GM19240 (cell line): ENCODE results near the gene MFSD6.
A peak's percentile ranks its signal among the peaks of the same experiment; 100 is the strongest.
"Not testable (repeated sequence)": the region's sequence is repeated elsewhere in the genome, so short reads cannot be mapped to it uniquely, and the experiment has no call there.

Experiments
- DNase-seq: peaks from one replicate; pipeline ENCODE4 v3.0.0; 2011; ENCODE audit warnings: low spot score; ENCODE audit not compliant: insufficient read length

The MFSD6 gene

DNA sequence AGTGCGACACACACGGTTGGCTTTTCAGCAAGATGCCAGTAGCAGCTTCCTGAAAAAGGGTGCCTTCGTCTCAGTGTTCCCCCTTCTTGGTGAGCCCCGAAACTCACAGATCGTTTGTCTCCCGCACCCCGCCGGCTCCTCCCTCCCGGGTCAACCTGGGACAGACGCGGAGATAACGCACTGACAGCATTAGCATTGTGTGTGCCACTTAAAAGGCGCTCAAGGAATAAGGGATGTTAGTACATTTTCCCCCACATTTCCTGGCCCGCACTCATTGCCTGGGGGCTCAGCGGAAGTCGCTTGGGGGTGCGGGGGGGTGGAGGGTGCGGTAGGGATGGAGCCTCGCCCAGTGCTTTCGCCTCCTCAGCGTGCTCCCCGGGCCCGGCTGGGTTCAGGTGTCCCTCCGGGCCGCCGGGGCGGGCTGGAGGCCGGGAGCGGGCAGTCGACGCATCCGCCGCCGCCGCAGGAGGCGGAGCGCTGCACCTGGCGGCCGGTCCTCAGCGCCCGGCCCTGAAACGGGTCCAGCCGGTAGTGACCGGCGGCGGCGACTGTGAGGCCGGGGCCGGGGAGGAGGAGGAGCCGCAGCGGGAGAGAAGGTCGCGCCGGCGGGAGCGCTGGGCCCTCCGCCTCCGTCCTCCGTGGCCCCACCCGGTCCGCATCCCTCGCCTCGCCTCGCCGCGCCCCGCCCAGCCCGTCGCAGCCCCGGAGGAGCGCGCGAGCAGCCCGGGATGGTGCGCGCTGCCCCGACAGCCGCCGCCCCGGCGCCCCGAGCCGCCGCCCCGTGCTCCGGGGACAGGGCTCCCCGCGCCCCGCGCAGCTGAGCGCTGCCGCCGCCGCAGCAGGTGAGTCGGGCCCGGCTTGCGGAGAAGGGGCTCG, at the start of gene MFSD6:
Gene MFSD6, plus strand, starts transcription at position 694 of the 876 bp plus-strand sequence. CDS start 27,675 bp downstream, outside the sequence.
- DNase-seq, result peak; percentile 22

DNA sequence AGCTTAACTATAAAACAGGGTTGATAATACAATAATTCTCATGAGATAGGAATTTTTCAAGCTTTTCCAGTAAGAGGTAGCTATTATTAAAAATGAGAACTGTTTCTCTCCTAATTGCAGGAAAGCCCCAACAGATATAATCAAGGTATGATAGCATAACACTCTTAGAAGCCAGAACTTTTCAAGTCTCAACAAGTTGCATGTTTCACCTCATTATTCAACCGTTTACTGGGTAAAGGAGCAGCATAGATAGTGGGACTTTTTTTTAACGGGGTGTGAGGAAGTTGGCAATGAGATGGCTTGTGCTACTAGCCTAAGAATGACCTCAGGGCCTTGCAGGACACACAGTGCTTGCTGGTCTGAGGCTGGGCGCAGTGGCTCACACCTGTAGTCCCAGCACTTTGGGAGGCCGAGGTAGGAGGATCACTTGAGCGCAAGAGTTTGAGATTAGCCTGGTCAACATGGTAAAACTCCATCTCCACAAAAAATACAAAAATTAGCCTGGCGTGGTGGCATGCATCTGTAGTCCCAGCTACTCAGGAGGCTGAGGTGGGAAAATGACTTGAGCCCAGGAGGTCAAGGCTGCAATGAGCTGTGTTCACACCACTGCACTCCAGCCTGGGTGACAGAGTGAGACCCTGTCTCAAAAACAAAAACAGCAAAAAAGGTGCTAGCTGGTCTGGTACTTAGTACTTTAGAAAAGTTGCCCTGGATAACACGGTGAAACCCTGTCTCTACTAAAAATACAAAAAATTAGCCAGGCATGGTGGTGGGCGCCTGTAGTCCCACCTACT, 49.3 kb upstream of the MFSD6 start:
- not testable (repeated sequence) for DNase-seq

DNA sequence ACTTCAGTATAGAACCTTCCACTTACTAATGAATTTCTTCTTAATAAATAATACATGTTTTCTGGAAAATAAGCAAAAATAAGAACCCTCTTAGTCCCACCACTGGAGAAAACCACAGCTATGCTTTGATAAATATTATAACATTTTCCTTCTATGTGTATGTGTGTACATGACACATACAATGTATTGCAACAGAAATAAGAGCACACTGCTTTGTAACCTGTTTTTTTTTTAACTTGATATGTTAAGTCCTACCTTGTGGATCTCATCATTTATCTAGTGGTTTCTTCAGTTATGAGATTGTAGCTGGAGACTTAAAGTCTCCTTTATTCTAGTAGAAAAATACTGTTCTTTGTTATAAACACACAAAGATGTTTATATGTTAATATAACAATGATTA, 47.6 kb upstream of the MFSD6 start:
- DNase-seq, result no peak

DNA sequence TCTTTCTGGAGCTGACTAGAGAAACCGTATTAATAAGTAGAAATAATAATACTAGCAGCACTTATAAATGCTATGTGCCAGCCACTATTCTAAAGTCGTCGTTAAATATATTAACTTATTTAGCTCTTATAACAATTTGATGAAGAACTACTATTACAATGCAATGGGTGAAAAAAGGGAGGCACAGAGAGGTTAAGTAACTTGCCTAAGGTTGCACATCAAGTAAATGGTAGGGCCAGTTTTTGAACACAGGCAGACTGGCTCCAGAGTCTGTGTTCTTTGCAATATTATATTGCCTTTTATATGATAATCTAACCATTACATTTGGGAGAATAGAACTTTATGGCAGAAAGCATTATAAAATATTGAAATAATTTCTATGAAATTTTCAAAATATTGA, 47.2 kb upstream of the MFSD6 start:
- DNase-seq, result no peak

DNA sequence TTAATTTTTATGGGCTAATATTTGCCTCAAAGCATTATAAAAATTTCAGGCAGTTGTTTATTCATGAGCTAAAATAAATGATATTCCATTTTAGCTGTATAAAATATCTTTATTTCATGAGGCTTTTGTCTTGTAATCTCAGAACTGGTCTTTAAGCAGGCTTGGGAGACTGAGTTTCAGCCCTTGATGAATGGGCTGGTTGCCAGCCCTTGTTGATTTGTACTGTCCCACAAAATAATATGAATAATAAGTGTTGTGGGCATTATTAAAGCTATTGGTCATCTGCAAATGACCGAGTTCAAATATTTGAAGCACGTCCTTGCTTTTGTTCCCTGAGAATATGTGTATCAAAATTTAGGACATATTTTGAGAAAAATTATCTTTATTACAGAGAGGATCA, 46.6 kb upstream of the MFSD6 start:
- no peak for DNase-seq

DNA sequence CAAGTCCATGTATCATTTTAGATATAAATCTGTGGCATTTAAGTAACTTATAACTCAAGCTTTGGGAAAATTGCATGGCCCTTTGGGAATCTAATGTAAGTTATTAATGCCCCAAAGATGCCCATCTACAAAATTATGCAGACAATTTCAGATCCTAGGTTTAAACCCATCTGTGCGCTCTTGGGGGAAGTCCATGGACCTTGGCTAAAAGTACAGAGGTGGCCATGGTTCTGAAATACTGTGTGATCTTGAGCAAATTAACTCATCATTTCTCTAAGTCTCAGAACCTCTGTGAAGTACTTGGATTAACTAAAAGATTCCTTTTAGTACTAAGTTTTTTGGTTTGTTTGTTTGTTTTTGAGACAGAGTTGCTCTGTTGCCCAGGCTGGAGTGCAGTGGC, 45.3 kb upstream of the MFSD6 start:
- no peak for DNase-seq

DNA sequence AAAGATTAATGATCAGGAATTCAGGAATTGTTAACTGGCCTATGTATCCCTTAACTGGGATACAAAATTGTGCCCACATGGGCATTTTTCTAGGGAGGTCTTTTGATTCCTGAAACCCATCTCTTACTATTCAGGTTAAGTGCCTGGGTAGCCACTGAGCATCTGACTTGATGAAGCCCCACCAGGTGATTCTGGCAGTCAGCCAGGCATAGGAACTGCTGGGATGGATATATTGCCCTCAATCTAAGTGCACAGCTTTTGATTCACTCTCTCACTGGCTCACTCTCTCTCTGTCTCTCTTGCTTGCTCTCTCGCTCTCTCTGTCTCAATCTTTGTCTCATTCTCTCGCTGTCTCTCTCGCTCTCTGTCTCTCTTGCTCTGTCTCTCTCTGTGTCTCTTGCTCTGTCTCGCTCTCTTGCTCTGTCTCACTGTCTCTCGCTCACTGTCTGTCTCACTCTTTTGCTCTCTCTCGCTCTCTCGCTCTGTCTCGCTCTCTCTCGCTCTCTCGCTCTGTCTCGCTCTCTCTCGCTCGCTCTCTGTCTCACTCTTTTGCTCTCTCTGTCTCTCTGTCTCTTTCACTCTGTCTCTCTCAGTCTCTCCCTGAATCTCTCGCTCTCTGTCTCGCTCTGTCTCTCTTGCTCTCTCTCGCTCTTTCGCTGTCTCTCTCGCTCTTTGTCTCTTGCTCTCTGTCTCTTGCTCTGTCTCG, 42.5 kb upstream of the MFSD6 start:
- no peak for DNase-seq

DNA sequence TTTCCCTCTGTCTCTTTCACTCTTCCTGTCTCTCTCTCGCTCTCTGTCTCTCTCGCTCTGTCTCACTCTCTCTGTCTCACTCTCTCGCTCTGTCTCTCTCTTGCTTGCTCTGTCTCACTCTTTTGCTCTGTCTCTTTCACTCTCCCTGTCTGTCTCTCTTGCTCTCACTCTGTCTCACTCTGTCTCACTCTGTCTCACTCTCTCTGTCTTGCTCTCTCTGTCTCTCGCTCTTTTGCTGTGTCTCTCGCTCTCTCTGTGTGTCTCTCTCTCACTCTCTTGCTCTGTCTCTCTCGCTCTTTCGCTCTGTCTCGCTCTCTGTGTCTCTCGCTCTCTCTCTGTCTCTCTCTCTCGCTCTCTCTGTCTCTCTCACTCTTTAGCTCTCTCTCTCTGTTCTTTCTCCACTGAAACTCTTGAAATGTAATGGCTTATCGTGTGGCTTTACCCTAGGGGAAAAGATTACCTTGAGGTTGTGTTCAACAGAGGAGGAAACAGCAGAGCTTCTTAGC, 41.9 kb upstream of the MFSD6 start:
- no peak for DNase-seq

DNA sequence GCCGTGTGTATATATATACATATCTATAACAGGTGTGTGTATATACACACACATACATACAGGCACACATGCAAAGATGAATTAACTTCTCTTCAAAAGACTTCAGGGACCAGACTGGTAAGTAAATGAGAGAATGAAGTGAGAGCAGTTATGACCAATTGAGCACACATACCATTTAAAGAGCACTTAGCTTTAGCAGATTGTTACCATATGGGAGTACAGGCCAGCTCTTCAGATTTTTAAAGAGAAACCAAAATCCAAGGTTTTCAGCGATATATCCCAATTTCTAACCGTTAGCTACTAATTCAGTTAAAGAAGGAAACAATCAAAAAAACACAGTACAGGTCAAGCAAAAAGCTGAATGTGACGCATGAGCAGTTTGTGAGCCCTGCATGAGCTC, 41.1 kb upstream of the MFSD6 start:
- DNase-seq, result no peak

DNA sequence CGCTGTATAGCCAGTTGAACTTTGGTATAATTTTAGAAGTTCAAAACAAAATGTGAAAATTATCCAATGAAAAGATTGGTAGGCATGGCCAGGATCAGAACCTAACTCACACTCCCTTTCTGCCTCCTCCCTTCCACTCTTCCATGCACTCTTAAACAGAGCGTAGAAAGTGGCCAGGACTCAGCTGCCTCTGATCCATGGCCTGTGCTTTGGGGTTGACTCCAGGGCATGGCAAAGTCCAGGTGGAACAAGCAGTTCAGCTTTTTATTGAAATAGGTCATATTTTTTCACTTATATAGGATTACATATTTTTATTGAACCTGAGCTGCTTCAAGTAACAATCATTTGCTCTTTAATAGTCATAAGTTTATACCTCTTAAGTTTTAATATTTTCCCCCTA, 38.5 kb upstream of the MFSD6 start:
- DNase-seq, result no peak

DNA sequence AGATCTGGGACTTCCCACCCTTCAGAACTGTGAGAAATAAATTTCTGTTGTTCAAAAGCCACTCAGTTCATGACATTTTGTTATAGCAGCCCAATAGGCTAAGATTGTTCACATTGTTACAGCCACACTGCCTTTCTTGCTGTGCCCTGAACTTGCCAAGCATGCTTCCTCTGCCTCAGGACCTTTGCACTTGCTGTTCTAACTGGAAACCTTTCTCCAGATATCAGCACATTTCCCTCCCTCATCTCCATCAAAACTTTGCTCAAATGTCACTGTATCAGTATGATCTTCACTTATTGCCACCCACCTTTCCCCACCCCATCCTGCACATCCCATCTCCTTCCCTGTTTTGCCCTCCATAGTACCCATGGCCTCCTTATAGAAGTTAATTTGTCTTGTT, 32.1 kb upstream of the MFSD6 start:
- DNase-seq, result no peak

DNA sequence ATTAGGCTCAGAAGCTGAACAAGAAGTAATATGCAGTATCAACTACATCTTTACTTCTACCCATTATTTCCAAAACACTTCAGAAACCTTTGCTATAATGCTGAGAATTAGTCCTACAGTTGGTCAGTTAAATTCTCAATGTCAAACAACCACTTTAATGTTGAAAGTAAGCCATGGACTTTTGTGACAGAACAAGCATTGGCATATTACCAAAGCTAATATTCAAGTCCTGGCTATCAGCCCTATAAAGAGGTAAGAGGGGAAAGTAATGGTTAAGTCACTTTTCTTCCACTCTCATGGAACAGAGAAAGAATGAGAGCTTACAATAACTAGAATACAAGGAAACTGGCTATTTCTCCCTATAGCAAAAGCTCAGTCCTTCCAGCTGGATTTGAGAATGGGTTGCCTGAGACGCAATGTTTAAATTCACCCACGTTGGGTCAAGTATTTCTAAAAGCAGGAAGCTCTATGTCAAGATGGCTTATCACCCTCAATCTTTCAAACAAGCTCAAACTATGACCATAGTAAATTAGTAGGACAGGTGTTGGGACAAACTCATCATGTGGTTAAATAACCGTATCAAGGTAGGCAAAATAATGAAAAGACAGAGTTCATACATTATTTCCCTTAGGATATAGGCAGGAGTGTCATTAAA, 31.4 kb upstream of the MFSD6 start:
- DNase-seq, result no peak

DNA sequence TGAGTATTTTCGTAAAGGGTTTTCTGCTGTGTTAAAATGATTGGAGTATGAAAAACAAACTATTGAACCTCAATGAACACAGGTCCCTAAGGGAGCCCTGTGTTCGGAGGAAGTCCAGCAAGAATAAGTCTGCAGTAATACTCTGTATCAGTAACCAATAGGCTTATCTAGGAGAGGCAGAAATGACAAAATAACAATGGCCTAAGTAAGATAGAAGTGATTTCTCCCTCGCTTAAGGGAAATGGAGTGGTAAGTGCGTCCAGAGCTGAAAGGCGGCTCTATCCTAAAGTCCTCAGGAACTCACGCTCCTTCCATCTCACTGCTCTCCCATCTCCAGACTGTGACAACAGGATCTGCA, 29.3 kb upstream of the MFSD6 start:
- no peak for DNase-seq

DNA sequence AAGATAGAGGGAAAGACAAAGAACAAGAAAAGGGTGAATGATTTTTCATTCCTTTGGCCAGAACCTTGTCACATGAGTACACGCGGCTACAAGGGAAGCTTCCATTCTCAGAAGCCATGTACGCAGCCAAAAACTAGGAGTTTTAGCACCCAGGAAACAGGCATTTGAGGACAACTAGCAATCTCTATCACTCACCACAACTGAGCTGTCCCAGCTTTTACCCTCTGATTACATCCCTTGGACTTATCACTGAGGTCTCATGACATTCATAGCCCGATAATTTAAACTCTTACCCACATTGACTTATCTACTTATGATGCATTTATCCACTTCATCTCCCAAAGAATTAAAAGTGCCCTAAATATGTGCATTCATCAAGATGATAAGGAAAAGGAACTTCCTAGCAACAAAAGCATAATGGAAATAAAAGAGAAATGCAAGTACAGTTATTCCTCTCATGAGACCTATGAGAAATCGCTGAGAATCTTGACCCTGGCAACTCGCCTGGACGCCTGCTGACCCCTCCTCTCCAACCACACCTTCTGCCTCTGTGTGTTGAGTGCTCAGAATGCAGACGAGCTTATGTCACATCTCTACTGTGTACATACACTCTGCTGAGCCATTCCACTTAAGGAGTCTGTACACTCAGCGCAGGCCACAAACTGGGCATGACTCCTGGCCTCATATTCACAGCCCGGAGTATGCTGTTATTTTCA, 28.7 kb upstream of the MFSD6 start:
- DNase-seq, result no peak

DNA sequence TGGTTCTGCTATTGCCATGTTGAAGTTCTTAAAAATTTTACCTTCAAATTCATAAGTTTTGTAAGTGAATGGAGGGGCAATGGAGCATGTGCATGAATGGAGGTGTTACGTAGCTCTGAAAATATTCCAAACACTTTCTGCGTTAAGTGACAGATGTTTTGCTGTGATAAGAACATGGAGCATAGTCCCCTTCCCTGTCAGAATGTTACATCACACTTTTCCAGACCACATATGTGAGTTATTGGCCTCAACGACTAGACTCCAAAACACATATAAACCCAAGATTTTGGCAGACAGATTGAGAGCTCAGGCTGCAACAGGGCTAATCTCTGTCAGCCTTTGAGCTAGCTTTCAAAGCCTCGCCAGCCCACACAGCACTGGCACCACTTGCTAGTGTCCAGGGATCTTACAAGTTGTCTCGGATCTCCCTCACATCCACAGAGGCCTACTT, 27.2 kb upstream of the MFSD6 start:
- DNase-seq, result no peak

DNA sequence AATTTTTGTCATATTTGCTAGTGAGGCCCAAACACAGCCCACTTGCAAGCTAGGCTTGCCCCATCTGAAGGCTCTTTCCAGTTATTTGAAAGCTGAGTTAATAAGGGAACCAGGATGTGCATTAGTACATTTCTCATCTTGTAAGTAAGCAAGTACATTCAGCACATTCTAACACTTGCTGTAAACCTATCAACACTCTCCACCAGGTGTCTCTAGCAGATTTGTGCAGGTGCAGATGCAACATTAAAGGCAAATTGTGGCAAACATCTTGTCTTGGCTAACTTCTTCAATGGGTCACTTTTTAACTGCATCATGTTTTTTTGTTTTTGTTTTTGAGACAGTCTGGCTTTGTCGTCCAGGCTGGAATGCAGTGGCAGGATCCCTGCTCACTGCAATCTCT, 25.3 kb upstream of the MFSD6 start:
- DNase-seq, result no peak

DNA sequence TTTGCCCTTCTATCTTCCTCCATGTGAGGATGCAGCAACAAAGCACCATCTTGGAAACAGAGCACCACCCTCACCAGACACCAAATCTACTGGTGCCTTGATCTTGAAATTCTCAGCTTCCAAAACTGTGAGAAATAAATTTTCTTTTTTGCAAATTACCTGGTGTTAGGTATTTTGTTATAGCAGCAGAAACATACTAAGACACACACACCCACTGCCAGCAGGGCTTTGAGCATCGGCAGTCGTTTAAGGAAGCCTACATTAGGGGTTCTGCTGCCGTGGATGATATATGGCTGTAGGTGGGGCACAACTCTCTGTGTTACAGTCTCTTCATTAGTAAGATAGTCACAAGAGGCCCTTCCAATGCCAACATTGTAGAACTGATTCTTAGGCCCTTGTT, 20.7 kb upstream of the MFSD6 start:
- no peak for DNase-seq

DNA sequence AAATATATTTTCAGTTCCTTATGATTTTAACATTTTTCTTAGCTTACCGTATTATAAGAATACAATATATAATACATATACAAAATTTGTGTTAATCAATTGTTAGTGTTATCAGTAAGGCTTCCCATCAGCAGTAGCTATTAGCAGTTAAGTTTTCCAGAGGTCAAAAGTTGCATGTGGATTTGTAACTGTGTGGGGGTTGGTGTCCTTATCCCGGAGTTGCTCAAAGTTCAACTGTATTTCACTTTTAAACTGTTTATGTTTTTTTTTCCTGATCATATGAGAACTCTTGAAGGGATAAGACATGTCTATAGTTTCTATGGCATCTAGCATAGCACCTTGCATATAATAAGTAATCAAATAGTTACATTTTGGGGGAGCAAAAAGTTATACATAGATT, 11.9 kb upstream of the MFSD6 start:
- DNase-seq, result no peak

DNA sequence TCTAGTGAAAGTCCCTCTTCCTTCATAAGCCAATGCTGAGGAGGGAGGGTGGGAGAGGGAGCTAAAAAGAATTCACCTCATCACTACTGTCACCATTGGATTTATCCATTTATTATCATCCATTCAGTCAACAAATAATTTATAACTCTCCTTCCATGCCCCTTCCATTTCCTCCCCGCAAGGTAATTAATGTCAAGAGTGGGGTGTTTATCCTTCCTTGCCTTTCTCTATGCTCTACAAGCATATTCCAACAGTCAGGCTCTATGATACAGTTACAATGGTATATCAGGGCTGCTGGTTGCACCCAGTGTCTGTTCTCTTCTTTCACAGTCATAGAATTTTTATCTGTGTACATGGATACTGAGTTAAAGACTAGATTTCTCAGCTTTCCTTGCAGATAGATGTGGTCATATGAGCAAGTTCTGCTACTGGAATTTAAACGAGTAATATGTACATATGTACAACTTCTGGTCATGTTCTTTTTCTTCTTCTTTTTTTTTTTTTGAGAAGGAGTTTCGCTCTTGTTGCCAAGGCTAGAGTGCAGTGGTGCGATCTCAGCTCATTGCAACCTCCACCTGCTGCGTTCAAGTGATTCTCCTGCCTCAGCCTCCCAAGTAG, 5.1 kb upstream of the MFSD6 start:
- DNase-seq, result no peak

DNA sequence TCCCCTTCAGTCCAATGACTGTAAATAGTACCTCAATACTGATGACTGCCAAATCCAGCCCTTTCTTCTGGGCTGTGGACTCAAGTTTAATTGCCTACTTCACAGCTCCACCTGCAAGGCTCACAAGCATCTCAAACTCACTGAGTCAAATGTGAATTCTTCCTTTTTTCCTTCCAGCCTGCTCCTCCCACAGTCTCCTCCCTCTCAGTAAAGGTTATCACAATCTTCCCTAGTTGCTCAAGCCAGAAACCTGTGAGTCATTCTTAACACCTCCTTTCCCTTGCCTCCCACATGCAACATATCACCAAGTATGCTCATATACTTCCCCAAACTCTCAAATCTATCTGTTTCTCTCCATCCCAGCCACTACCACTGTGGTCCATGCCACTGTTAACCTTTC, 3.7 kb upstream of the MFSD6 start:
- no peak for DNase-seq
